ENCODE measurements around the gene GALNT12.

Gene GALNT12

DNA sequence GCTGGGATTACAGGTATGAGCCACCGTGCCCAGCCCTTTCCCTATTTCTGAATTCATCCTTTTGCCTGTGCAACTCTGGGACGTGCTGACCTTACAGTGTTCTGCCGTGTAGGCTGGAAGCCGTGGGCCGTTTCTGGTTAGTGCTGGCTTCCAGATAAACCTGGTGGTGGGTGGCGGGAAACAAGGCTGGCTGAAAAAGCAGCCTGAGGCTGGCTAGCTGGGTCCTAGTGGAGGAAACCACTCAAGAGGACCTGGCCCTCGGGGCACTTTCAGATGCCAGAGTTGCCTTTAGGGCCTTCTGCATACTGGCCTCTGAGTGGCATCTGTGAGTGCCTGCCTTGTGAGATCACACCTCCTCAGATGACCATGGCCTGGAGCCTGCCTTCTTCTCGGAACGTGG is 26.9 kb downstream of the GALNT12 start:
- DNase-seq: no peak

DNA sequence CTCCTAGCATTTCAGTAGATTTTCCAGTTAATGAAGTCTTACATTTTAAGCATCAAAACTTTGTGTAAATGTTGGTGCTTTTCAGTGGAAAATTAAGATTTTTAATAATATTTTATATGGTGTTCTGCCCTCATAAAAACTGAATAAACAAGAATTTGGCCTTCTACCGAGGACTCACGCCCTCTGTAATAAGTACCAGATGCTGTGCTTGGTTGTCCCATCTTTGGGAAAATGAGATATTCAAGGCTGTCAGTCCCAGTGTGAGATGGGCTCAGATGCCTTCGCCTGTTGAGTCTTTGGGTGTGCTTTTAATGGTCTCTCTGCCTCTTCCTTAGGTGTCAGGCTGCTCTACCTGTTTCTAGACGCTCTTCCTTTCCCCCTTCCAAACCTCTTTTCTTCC is 28.7 kb downstream of the GALNT12 start:
- DNase-seq: no peak

DNA sequence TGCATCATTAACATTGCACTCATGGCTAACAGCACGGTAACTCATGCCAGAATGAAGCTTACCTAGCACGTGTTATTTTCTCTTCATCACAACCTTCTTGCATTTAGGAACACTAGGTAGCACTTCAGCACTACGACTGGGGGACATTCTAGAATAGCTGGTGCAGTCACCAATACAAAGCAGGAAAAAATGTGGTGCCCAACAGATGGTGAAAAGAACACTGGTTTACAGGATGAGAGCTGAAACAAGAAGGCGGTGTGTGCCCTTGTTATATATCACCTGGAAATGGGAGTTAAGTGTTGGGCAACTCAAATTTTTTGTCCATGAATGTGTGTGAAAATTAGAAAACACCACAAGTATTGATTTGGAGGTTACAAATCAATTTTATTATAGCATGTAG is 30.0 kb downstream of the GALNT12 start:
- DNase-seq: no peak

DNA sequence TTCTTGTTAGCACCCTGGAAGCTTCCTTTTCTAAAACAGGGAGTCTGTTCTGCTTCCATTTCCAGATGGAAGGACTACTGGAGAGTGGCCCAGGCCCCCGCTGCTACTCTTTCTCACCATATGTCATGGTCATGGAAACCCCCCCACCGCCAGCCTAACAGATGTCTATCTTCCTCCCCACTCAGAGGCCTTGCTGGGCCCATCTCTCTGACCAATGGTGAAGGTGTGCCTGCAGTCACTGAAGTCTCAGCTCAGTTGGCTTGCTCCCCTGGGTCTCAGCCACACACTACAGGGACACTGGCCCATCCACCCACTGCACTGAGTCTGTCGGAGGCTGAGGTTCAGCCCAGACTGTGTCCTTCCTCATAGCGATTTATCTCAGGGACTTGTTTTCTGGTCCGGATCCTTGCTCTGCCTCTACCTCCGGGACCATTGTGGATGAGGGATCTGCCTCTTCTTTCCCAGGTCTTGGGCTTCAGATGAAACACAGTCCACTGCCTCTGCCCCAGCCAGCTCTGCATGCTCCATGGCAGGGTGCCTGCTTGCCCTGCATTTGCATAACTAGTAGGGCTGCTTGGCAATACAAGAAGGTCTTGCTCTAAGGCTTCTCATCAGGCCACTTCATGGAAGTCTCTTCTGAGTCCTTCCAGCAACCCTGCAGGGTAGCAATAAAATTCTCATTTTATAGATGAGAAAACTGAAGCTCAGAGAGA is 30.8 kb downstream of the GALNT12 start:
- no peak for DNase-seq

DNA sequence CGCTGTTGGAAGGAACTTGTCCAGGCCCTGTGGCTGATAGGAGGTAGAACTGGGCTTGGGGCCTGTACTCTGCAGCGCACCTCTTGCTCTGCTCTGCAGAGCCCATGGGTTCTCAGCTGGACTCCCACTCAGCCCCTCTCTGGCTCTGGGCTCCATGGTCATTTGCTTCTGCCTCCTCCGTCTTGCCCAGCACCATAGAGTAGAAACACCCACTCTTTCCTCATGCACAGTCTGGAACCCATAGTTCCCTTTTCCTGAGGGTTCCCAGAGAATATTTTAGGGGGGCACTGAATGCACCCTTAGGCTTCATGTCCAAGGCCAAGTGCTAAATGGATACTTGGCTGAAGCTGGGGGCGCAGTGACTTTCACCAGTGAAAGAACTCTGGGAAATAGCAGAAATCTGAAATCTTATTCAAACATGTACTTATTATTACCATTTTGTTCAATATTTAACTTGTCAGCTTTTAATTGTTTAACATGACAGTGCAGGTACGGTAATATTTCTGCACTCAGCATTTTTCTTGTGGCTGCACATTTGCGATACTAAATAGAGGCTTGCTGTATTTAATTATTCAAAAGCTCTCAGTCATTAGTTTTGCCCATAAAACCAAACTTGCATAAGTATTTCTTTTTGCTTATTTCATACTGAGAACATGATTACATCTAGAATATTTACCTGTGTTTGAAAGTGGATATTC is 31.5 kb downstream of the GALNT12 start:
- no peak for DNase-seq

DNA sequence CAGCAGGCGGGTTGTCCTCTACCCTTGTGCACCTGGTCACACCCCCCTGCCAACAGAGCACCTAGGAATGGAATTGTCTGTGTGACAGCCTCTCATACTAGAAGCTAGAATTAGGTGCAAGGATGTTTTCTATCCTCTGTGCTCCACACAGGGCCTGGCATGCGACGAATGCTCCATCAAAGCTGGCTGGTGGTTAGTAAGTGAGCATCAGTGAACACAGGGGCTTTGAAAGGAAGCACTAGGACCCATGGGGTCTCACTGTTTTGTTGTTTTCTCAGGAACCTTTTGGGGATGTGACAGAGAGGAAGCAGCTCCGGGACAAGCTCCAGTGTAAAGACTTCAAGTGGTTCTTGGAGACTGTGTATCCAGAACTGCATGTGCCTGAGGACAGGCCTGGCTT is 32.3 kb downstream of the GALNT12 start:
- DNase-seq: no peak

DNA sequence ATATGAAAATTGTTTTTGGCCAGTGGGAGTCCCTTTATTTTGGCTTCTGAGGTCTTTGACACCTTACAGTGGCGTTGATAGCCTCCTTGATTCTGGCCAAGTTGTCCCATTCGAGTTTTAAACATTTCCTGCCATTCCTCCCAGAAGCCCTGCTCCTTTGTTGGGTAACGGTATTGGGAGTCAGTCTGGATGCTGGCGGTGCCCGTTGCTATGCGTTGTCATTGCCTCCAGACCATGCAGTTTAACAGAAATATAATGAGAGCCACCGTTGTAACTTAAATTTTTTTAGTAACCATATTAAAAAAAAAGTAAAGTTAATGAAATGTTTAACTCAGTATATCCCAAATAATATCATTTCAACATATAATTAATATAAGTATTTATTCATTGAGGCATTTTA is 35.0 kb downstream of the GALNT12 start:
- DNase-seq: no peak

DNA sequence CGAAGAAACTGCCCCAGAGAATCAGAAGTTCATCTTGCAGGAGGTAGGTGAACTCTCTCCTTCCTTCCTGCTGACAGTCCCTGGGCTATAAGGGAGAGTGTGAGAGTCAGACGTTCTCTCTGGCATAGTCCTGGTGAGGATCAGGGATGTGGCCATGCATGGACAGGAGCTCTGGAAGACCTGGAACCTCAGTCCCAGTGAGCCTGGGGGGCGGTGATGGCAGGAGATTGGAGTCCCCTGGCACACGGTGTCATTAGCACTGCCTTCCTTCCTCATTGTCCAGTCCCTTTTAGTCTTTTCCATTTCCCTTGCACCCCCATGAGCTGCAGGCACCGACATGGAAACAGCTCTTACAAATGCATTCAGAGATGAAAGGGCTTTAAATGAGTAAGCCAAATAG is 38.6 kb downstream of the GALNT12 start:
- no peak for DNase-seq

DNA sequence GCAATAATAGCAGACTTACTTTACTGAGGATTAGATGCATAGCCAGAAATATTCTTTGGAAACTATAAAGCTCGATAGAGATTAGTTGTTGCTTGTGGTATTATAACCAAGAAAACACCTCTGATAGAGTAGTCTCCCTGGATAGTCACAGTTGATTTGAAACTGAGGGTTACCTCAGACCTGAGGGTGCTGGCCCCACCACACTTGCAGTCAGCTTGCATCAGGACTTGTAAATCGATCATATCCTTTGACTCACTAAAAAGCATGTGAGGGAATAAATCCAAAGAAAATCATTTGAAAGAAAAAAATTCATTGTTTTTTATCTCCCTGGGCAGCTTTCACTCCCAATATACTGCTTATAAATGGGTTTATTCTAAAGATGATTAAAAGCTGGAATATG is 39.4 kb downstream of the GALNT12 start:
- no peak for DNase-seq

DNA sequence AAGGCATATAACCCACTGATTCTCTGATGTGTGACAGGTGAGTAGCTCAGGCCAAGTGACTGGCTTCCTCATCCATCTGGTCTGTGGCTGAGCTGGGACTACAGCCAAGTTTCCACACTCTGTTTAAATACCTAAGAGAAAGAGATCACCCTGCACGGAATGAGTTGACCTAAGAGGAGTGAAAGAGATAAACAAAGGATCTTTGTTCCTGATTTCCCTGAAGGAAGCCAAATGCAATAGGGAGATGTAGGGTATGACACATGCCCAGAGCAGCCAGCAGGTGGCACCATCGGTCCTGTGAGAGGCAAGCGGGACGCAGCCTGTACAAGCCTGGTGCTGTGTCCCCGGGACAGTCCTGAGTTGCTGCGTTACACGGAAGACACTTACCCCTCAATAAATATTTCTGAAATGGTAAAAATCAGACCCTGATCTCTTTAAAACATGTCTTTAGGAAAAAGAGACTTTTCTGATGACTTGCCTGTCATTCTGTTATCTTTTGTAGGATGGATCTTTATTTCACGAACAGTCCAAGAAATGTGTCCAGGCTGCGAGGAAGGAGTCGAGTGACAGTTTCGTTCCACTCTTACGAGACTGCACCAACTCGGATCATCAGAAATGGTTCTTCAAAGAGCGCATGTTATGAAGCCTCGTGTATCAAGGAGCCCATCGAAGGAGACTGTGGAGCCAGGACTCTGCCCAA is 41.1 kb downstream of the GALNT12 start:
- DNase-seq: no peak

DNA sequence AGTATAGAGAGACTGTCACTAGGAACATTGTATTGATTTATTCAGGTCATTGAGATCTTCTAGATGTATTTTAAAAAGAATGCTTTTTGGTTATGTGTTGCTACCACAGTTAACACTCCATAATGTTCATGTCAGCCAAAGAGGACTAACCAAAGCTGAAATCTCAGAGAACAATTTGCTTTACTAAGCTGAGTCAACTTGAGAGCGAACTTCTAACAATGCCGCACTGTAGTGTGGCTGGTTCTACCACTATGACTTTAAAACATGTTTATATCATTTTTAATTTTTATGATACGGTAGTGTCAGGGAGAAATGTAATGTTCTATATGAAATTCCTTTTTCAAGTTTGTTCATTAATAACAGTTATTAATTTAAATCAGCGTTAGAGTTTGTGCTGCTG is 42.1 kb downstream of the GALNT12 start:
- no peak for DNase-seq

DNA sequence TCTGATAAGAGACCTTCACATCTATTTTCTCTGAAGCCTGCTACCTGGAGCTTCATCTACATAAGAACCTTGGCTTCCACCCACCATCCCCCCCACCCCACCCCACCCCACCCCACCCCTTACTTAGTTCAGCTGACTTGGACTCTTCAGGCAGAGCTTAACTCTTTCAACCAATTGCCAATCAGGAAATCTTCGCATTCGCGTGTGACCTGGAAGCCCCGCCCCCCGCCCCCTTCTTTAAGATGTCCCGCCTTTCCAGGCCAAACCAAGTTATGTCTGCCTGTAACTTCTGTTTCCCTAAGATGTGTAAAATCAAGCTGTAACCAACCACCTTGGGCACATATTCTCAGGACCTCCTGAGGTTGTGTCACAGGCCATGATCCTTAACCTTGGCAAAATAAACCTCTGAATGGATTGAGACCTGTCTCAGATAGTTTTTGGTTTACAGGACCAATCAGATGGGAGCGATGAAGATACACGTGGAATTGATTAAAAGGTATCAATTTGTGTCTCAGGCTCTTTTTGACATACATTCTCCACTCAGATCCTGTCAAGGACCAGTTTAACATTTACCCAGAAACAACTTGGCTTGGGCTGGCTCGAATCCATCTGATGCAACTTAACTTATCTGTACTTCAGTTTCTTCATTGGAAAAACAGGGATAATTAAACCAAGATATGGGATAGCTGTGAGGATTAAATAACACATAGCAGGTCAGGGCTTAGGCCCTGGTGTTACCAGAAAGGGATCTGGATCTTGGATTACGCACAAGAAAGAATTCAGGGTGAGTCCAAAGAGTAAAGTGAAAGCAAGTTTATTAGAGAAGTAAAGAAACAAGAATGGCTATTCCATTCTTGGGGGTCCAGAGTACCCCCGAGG is 43.6 kb downstream of the GALNT12 start:
- no peak for DNase-seq

DNA sequence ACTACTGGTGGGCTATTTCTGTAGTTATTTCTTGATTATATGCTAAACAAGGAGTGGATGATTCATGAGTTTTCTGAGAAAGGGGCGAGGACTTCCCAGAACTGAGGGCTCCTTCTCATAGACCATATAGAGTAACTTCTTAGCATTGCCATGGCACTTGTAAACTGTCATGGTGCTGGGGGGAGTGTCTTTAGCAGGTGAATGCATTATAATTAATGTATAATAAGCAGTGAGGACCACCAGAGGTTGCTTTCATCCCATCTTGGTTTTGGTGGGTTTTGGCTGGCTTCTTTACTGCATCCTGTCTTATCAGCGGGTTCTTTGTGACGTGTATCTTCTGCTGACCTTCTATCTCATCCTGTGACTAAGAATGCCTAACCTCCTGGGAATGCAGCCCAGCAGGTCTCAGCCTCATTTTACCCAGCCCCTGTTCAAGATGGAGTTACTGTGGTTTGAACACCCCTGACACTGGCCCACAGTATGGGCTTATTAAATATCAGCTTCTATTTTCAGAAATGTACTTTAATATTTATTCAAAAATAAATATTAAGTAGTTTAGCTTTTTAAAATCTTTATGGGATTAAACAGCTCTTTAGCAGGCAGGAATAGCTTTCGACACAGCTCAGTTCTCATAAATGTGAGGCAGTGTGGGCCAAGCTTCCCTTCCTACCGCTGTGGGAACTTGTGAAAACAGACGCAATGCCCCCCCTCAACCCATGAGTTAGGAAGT is 44.4 kb downstream of the GALNT12 start:
- DNase-seq: no peak

DNA sequence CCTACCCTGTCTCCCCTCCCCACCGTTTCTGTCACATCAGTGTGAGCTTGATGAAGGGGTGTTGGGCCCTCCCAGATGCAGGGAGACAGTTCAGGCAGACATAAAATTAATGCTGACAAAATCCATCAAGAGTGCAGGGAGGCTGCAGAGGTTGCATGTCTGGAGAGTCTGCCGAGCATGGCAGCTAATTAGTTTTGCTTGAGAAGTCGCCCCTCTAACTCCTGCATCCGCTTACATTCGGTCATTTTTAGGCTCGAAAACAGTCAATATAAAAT is 44.9 kb downstream of the GALNT12 start:
- no peak for DNase-seq

DNA sequence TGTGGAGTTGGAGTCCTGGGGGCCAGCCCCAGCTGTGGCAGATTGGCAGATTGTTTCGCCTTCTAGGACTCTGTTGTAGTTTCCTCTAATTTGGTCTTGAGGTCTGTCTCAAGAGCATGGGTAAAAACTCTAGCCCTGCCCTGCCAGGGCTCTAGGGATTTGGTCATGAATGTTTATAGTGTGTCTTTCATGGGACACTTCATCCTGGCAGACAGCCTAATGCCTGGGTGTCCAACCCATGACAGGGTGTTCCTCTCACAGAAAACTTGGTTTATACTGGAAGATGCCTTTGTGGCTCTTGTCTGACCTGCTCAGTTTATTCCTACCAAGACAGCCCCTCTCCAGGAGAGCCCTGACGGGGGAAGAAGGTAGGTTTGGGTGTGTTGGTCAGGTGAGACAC is 45.5 kb downstream of the GALNT12 start:
- DNase-seq: no peak

DNA sequence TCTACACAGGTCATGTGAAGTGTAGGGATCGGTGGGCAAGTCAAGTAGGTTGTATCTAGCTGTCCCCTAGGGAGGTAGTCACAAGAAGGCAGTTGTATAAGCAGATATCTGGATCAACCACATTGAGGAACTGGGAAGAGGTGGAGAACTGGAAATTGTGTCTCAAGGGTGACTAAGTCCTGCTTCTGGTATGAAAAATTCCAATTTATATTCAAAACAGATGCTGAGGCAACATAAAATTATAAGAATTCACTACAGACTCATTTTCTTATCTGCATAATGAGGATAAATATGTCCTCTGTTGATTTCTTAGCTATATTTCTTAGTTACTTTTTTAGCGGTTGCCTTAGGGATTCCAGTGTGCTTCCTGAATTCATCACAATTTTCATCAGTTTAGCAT is 46.8 kb downstream of the GALNT12 start:
- DNase-seq: no peak

DNA sequence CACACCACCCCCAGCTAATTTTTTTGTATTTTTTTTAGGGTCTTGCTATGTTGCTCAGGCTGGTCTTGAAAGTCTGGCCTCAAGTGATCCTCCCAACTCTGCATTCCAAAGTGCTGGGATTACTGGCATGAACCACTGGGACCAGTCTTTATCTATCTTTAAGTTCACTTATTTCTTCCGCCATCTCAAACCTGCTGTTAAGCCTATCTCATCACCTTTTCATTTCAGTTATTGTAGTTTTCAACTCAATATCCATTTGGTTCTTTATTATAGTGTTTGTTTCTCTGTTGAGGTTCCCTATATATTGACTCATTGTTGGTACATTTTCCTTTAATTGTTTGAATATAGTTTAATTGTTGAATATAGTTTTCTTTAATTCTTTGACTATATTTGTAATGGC is 48.1 kb downstream of the GALNT12 start:
- DNase-seq: no peak

DNA sequence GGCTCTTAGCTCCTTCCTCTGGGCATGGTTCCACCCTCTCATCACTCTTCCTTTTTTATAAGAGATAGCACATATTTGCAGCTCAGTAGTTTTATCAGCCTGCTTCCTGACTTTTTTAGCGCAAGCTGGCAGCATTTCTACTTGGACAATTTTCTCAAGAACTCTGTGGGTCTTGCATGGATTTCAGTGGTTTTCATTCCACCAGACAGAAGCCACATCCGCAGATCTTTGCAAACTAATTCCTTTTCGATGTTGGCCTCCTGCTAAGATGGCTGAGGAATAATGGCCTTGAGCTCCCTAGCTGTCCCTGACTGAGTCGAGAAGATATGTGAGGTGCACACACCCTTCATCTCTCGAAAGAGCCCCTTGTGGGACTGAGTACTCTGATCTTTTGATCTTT is 49.5 kb downstream of the GALNT12 start:
- DNase-seq: no peak

DNA sequence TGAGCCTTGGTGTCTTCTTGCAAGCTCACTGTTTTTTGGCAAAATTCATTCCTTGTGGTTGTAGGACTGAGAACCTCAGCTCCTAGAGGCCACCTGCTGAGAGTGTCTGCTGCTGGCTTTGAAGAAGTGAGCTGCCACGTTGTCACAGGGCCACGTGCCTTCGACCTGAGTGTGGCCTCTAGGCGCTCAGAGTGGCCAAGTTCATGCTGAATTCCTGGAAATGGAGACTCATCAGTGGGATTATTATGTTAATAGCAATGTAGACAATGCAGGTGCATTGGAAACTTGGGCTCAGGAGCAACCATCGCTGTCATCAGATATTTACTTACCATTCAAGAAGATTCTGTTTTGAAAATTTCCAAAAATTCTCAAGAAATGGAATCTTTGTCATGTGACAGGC is 52.5 kb downstream of the GALNT12 start:
- no peak for DNase-seq

DNA sequence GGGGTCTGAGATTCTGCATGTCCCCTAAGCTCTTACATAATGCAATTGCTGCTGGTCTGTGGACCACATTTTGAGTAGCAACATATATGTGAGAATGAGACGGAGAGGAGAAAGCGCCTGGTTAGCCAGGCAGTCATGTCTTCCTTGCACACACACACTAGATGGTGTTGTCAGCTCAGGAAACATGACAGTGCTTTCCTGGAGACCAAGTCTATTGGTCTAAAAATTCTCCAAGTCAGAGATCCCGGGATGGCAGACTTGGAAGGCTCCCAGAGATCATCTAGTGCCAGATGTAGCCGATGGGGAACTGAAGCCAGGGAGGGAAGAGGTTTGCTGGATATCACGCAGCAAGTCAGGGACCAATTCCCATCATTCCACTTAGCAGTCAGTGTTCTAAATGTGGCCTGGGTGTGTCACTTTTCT is 53.4 kb downstream of the GALNT12 start:
- DNase-seq: no peak

DNA sequence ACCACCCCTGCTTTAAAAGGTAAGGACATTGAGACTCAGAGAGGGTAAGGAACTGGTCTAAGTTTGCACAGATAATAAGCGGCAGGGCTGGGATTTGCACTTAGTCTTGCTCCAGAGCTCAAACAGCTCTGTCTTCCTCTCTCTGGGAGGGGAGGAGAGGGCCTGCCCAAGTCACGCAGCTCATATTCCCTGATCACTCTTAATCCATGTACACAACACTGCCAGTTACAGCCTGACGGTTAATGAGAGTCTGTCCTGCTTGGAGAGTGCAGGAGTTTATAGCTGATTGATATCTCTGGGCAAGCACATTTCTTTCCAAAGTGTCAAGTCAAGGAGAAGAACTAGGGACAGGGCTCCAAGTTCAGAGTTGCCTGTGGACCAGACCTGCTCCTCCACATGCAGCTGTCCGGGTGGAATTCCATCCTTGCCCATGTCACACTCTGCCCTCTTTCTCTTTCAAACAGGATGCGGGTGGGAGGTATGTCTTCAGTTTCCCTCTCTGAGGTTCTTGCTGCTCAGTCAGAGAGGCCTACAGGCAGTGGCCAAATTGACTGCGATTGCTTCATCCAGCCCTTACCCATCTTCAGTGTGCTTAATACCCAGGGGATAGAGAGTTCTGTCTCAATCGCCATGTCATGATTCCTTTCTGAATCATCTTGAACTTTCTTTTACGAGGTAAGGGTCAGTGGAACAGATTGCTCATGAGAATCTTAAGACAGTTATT is 54.5 kb downstream of the GALNT12 start:
- no peak for DNase-seq

DNA sequence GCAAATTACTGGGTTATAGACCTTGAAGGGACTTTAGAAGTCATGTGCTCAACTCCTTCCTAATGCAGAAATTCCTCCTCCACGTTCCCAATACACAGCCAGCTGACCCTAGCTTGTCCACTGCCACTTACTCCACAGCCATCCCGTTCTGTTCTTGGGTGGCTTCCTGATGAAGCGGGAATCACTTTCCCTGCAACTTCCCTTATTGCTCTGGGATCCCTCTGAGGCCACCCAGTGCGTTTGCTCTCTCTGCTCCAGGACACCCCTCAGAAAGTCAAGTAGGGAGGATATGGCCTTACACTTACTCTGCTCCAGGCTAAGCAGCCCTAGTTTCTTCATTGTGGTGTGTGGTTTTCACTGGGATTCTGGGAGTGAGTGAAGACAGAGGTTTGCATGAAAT is 55.5 kb downstream of the GALNT12 start:
- no peak for DNase-seq

Data from cortex of kidney (tissue), 1 donor.